Globus pallidus (tissue), 1 donor: ENCODE data around the gene OR2F2.

Experiments used
- DNase-seq: peaks from one replicate; pipeline ENCODE4 v3.0.0-alpha.2; 2015; ENCODE audit warnings: low spot score

OR2F2 gene

DNA sequence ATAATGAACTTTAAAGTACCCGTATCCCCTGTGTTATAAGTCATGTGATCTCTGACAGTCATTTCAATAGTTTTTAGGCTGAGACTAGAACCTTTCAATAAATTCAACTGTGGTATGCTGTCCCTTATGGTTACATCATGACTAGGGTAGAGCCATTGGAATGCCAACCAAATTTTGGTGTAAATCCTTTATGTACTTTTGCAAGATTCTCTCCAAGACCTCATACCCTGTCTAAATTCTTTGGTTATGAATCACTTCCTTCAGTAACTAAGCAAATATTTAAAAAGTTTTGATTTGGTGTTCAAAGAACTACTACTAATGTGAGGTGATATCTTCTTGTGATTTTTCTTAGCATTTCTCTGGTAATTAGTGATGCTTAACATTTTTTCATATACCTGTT lies 44.3 kb downstream of the OR2F2 start:
- no peak for DNase-seq

GRCh38 chr7:143979998-143980397 lies 45.0 kb downstream of the OR2F2 start:
- no peak for DNase-seq

DNA sequence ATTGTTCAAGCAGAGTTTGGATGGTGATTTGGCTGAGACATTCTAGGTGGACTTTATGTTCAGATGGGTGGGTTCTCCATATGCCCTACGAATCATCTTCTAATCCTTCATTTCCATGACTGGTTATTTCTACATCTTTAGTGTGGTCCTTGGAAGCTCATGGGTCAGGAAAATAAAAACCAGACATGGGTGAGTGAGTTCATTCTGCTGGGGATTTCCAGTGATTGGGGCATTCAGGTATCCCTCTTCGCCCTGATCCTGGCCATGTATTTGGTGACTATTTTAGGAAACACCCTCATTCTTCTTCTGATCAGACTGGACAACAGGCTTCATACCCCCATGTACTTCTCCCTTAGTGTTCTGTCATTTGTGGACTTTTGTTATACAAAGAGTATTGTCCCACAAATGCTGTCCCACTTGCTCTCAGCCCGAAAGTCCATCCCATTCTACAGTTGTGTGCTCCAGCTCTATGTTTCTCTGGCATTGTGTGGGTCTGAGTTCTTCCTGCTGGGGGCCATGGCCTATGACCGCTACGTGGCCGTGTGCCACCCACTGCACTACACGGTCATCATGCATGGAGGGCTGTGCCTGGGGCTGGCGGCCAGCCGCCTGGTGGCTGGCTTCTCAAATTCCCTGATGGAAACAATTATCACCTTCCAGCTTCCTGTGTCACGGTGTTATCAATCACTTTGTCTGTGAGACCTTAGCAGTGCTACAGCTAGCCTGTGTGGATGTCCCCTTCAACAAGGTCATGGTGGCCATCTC lies 45.9 kb downstream of the OR2F2 start:
- no peak for DNase-seq

DNA sequence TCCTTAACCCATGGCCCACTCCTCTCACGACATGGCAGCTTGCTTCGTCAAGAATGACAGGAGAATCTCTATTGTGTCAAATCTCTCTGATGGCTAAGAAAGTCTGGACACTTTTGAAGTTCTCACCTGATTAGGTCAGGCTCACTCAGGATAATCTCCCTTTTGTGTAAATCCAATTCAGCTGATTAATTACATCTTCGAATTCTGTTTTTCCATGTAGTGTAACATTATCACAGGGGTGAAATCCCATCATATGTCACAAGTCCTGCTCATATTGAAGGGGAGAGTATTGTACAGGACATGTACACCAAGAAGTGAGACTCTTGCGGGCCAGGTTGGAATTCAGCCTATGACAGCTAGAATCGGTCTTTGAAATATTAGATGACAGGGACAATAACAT lies 48.9 kb downstream of the OR2F2 start:
- no peak for DNase-seq
